A549 (cell line): ENCODE measurements around the gene NFIA. TPM values are rescaled to one million over a fixed set of nuclear protein-coding genes. Genes with fewer than 3 reads are reported as not detected.
A peak's percentile ranks its signal among the peaks of the same experiment; 100 is the strongest.

Experiments used
- ATAC-seq, 2 experiments: fragments of 200-7000 bp in 1 of 2; fragments of >200 bp in 1 of 2; cut with Nextera tagmentation in 1 of 2; cut with Tn5 transposase in 1 of 2; 3 replicates each; pipeline versions ENCODE4 v1.8.0 to v1.9.1; 2018 to 2020; ENCODE audit warnings: mild to moderate bottlenecking in 1 of 2, moderate library complexity in 1 of 2
- CTCF ChIA-PET: fragments of 300-600 bp; sonication (Branson Sonifier 250); formaldehyde crosslinking; extraction: SDS; loops from one replicate; lab custom pipeline; 2021; ENCODE audit warnings: antibody characterized with exemption, inconsistent platforms; lab: Yijun Ruan, JAX
- POLR2A ChIA-PET: fragments of 350-600 bp; formaldehyde crosslinking; extraction: SDS; loops from one replicate; lab custom pipeline; 2021; ENCODE audit warnings: antibody characterized with exemption, inconsistent platforms; lab: Yijun Ruan, JAX
- DNase-seq, 2 experiments: peaks; one replicate each; pipeline versions ENCODE4 v3.0.0 to v3.0.0-alpha.2; 2011 to 2016; ENCODE audit warnings: low read depth in 1 of 2, low spot score in 1 of 2
- FAIRE-seq: peaks from 2 replicates; lab custom pipeline; 2011; peaks lifted over from hg19 to GRCh38; lab: Jason Lieb, UNC
- H3K27ac ChIP-seq, 2 experiments: fragments of >200 bp; sonication (Bioruptor Twin); formaldehyde crosslinking; 3 replicates each; pipeline ENCODE4 v1.5.1; 2016 to 2017
- H3K4me1 ChIP-seq: fragments of >200 bp; sonication (Bioruptor Twin); formaldehyde crosslinking; 3 replicates; pipeline ENCODE4 v1.6.1; 2016
- H3K4me2 ChIP-seq: fragments of >200 bp; sonication (Bioruptor Twin); formaldehyde crosslinking; 3 replicates; pipeline ENCODE4 v1.6.1; 2016
- H3K4me3 ChIP-seq: fragments of >200 bp; sonication (Bioruptor Twin); formaldehyde crosslinking; 3 replicates; pipeline ENCODE4 v1.5.1; 2016
- H3K9me3 ChIP-seq: fragments of >200 bp; sonication (Bioruptor Twin); formaldehyde crosslinking; 3 replicates; pipeline ENCODE4 v1.6.1; 2016
- CBX2 ChIP-seq: fragments of 200-600 bp; sonication (generic); IDR thresholded peaks from 2 replicates; pipeline ENCODE4 v1.6.1; 2016; ENCODE audit warnings: low read depth, mild to moderate bottlenecking, borderline replicate concordance
- CHD2 ChIP-seq: fragments of 150-350 bp; IDR thresholded peaks from 2 replicates; pipeline ENCODE4 v1.6.1; 2014; ENCODE audit warnings: low read length; ENCODE audit not compliant: partially characterized antibody
- EHMT2 ChIP-seq: fragments of 200-600 bp; sonication (generic); IDR thresholded peaks from 2 replicates; pipeline ENCODE4 v1.6.1; 2016; ENCODE audit warnings: antibody characterized with exemption, low read depth, mild to moderate bottlenecking, moderate library complexity
- FOSL2 ChIP-seq, 2 experiments: fragments of 450-650 bp in 1 of 2; fragments of >200 bp in 1 of 2; sonication (Bioruptor Twin) in 1 of 2; formaldehyde crosslinking; IDR thresholded peaks; 2 replicates each; pipeline versions ENCODE4 v1.5.0 to v1.6.1; 2016 to 2020; ENCODE audit warnings: mild to moderate bottlenecking in 1 of 2, moderate library complexity in 1 of 2
- HEYL ChIP-seq: fragments of 250-450 bp; sonication (Bioruptor Pico); IDR thresholded peaks from 2 replicates; pipeline ENCODE4 v1.8.0; 2021; ENCODE audit warnings: mild to moderate bottlenecking, moderate library complexity
- HOXA7 ChIP-seq: fragments of 250-450 bp; sonication (Bioruptor Pico); IDR thresholded peaks from 2 replicates; pipeline ENCODE4 v1.5.0; 2020; ENCODE audit warnings: mild to moderate bottlenecking, moderate library complexity
- HOXB13 ChIP-seq: fragments of 250-450 bp; sonication (Bioruptor Pico); IDR thresholded peaks from 2 replicates; pipeline ENCODE4 v1.5.0; 2020; ENCODE audit warnings: low read depth, mild to moderate bottlenecking, moderate library complexity
- HOXB5 ChIP-seq: fragments of 250-450 bp; sonication (Bioruptor Pico); IDR thresholded peaks from 2 replicates; pipeline ENCODE4 v1.5.0; 2020; ENCODE audit warnings: mild to moderate bottlenecking, moderate library complexity
- JUN ChIP-seq, 2 experiments: fragments of >200 bp; sonication (Bioruptor Twin); formaldehyde crosslinking; IDR thresholded peaks; 2 replicates in 1 of 2; 3 replicates in 1 of 2; pipeline ENCODE4 v1.6.1; 2016 to 2017
- KDM1A ChIP-seq: fragments of 200-600 bp; sonication (generic); IDR thresholded peaks from 2 replicates; pipeline ENCODE4 v1.6.1; 2016; ENCODE audit warnings: low read depth, mild to moderate bottlenecking
- MAFK ChIP-seq: fragments of 450-650 bp; IDR thresholded peaks from 2 replicates; pipeline ENCODE4 v1.6.1; 2014; ENCODE audit not compliant: partially characterized antibody
- MAZ ChIP-seq: fragments of 150-350 bp; IDR thresholded peaks from 2 replicates; pipeline ENCODE4 v1.6.1; 2014; ENCODE audit warnings: antibody characterized with exemption, low read depth, low read length, borderline replicate concordance
- MYC ChIP-seq: IDR thresholded peaks from 2 replicates; pipeline ENCODE4 v1.6.1; 2012; ENCODE audit warnings: mild to moderate bottlenecking, inconsistent platforms, low read length, improper control_type of control experiment, borderline replicate concordance
- NFE2L2 ChIP-seq: fragments of 150-350 bp; conservative IDR thresholded peaks from 2 replicates; pipeline ENCODE4 v1.6.1; 2014; ENCODE audit warnings: low read length
- NPAS2 ChIP-seq: fragments of 250-450 bp; sonication (Bioruptor Pico); IDR thresholded peaks from 2 replicates; pipeline ENCODE4 v1.8.0; 2022; ENCODE audit warnings: mild to moderate bottlenecking, moderate library complexity, borderline replicate concordance
- NR3C1 ChIP-seq: fragments of >200 bp; sonication (Bioruptor Twin); formaldehyde crosslinking; IDR thresholded peaks from 3 replicates; pipeline ENCODE4 v1.6.1; 2017
- POLR2A ChIP-seq: IDR thresholded peaks from 2 replicates; pipeline ENCODE4 v1.6.1; 2012; ENCODE audit warnings: mild to moderate bottlenecking, low read length
- POLR2AphosphoS2 ChIP-seq: conservative IDR thresholded peaks from 2 replicates; pipeline ENCODE4 v1.6.1; 2012; ENCODE audit warnings: low read length, improper control_type of control experiment, inconsistent platforms
- RAD21 ChIP-seq, 2 experiments: fragments of >200 bp in 1 of 2; sonication (Bioruptor Twin) in 1 of 2; formaldehyde crosslinking in 1 of 2; IDR thresholded peaks in 1 of 2; conservative IDR thresholded peaks in 1 of 2; 2 replicates in 1 of 2; 3 replicates in 1 of 2; pipeline ENCODE4 v1.6.1; 2012 to 2018; ENCODE audit warnings: inconsistent platforms in 1 of 2
- RCOR1 ChIP-seq: fragments of 150-350 bp; IDR thresholded peaks from 2 replicates; pipeline ENCODE4 v1.6.1; 2014; ENCODE audit warnings: antibody characterized with exemption, low read length, low read depth
- RFX5 ChIP-seq: fragments of 450-650 bp; IDR thresholded peaks from 2 replicates; pipeline ENCODE4 v1.7.1; 2014; ENCODE audit warnings: antibody characterized with exemption, mild to moderate bottlenecking, moderate library complexity
- RNF2 ChIP-seq: fragments of 200-600 bp; sonication (generic); IDR thresholded peaks from 2 replicates; pipeline ENCODE4 v1.6.1; 2016; ENCODE audit warnings: low read depth, mild to moderate bottlenecking, antibody characterized with exemption, moderate library complexity, borderline replicate concordance
- SMC3 ChIP-seq: fragments of >200 bp; sonication (Bioruptor Twin); formaldehyde crosslinking; IDR thresholded peaks from 3 replicates; pipeline ENCODE4 v1.6.1; 2018; ENCODE audit warnings: inconsistent platforms
- TFCP2L1 ChIP-seq: fragments of 250-450 bp; sonication (Bioruptor Pico); IDR thresholded peaks from 2 replicates; pipeline ENCODE4 v1.5.0; 2021; ENCODE audit warnings: mild to moderate bottlenecking
- TP53 ChIP-seq: fragments of 250-450 bp; sonication (Bioruptor Pico); IDR thresholded peaks from 2 replicates; pipeline ENCODE4 v1.5.0; 2021; ENCODE audit warnings: mild to moderate bottlenecking, moderate library complexity
- ZC3H11A ChIP-seq: fragments of 450-650 bp; IDR thresholded peaks from 2 replicates; pipeline ENCODE4 v1.6.1; 2014; ENCODE audit warnings: antibody characterized with exemption, mild to moderate bottlenecking
- ZFP36 ChIP-seq: fragments of 450-650 bp; IDR thresholded peaks from 2 replicates; pipeline ENCODE4 v1.6.1; 2014; ENCODE audit warnings: borderline replicate concordance; ENCODE audit not compliant: partially characterized antibody
- ZNF302 ChIP-seq: fragments of 250-450 bp; sonication (Bioruptor Pico); IDR thresholded peaks from 2 replicates; pipeline ENCODE4 v1.9.0; 2021; ENCODE audit warnings: inconsistent platforms, mild to moderate bottlenecking, moderate library complexity
- WGBS: methylation state at CpG from one replicate; pipeline ENCODE4 v1.1.6; 2017; ENCODE audit errors: missing lambda C conversion rate; 5-methylcytosine and 5-hydroxymethylcytosine counted together
- polyA plus RNA-seq, 4 experiments: library from polyadenylated mRNA; depleted of rRNA in 3 of 4; stranded (reverse); fragments of >200 nt; fragmentation: RNase III in 1 of 4; extraction: RNeasy Plus Mini Kit Qiagen cat#74134 plus additional on column Dnase treatment in 1 of 4; gene quantifications; 2 replicates in 3 of 4; 3 replicates in 1 of 4; pipeline ENCODE4 v1.2.3, GENCODE V29; 2011 to 2017
- TF ChIP-seq, protein P1 (sequence below): IDR thresholded peaks from 2 replicates; pipeline ENCODE4 v1.6.1; 2012
- TF ChIP-seq, protein P2 (sequence below): fragments of >200 bp; sonication (Bioruptor Twin); formaldehyde crosslinking; IDR thresholded peaks from 3 replicates; pipeline ENCODE4 v1.6.1; 2016
- TF ChIP-seq, protein P3 (sequence below): fragments of >200 bp; sonication (Bioruptor Twin); formaldehyde crosslinking; IDR thresholded peaks from 2 replicates; pipeline ENCODE4 v1.6.1; 2016

Gene NFIA
- polyA plus RNA-seq, 2 of the 4 experiments (the other 2 are of a cell fraction) = 6.5 to 25.8 TPM

DNA sequence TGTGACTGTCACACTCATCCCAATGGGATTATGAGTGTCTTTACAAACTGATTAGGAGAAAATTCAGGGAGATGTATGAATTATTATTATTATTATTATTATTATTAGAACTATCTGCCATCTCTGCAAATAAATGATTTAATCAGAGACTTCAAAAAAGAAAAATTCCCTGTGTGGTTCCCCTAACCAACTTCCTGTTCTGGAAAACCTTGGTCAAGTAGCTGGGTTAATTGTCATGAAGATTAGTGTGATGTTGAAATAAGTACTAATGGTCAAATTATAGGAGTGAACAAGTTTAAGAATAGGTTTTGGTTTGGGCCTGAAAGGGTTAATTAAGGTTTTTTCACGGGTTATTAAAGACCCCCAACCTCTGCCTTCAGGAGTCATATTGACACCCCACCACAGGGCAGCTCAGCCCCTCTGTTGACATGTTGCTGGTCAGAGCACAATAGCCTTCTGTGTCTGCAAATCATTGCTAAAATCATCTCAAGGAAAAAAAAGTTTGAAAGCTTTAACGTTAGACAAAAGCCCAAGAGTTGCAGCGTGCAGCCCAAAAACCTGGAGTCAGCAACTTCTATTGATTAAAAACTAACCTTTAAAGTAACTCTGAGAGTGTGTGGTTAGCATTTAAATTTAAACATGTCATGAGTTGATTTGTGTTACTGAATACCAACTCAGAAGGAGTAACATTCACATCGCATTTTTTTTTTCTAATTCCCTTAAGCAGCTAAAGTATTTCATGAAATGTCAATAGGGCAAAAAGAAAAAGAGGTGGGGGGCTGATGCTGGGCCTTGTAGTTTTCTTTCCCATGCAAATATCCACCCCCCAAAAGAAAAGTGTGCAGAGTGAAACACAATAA is 370.0 kb downstream of the NFIA start:
- DNase-seq (no peak), ATAC-seq (peak; percentile 28 to 53; a peak in 5 of 6 replicates), FAIRE-seq (no peak)
- H3K9me3 ChIP-seq = no peaks in the 10 kb centered on the region
- ChIA-PET POLR2A (interaction anchor here (0.6 to 1.7 kb wide), 4 partner anchors 376 to 402 kb away, joined by 3 to 7 read pairs (median 4); no protein-coding TSS in a partner anchor), CTCF (interaction anchor here (0.5 to 2.2 kb wide), 20 partner anchors 9 to 617 kb away, joined by 3 to 8 read pairs (median 4); no protein-coding TSS in a partner anchor)
- TF ChIP-seq, protein P1, sequence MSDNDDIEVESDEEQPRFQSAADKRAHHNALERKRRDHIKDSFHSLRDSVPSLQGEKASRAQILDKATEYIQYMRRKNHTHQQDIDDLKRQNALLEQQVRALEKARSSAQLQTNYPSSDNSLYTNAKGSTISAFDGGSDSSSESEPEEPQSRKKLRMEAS = no peak
- peak in 1 of 2 experiments; percentile 2; a peak in 1 of 5 replicates for TF ChIP-seq RAD21 (conservative IDR thresholded peaks at IDR 0.05 in 1 of 2, IDR thresholded peaks at IDR 0.05 in 1 of 2)
- TF ChIP-seq HEYL = peak; percentile 49; the same call in 1 of the 2 replicates
- 0 out of 2 replicates have a peak, but pooled peaks have one; percentile 21 for TF ChIP-seq HOXA7 (CRISPR knock-in tag)
- peak; percentile 95 for TF ChIP-seq MAFK
- TF ChIP-seq SMC3 = no peak
- H3K27ac ChIP-seq = peak overlapping the region; percentile 91
- 1% methylated on average over 4 of the region's 4 CpGs for WGBS
- no peak overlapping the region; the same call in 2 of the 3 replicates for H3K4me3 ChIP-seq
- H3K4me2 ChIP-seq = peak overlapping the region; percentile 79
- H3K4me1 ChIP-seq = peaks cover 47% of the 10 kb centered on the region

DNA sequence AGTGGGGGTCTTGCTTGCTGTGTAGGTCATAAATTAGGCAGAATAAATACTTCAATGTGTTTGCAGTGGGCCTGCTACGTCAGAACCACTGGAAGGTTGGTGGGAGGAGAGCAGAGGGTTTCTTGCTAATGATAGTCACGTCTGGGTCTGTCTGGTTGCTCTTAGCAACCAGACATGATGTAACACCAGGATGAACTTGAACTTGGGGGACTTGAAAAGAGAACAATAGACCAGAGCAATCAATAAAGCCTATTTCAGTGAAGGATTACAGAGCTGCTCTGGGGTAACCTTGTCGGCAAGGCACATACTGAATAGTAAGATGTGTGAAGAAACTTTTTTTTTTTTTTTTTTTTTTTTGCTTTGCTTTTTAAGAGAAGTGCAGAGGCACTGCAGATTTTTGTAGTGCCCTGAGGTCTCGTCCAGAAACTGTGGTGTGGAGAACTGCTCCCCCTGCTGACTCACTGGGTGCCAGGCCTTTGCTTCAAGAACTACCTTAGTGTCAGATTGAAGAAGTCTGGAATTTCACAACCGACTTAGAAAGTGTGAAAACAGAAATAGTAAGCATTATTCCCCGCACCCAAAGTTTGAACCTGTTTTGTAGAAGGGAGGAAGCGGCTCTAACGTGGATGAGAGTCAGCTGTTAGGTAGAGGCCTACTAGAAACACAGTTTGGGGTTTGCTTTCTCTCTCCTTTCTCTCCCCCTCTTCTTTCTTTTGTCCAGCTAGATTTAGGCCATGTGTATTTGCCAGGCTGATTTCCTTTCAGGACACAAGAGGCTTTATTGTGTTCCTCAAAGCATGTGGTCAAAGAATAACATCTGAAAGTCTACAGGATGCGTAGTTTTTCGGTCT is 371.0 kb downstream of the NFIA start:
- 21% methylated on average over 10 of the region's 10 CpGs for WGBS
- peak overlapping the region; percentile 91 for H3K27ac ChIP-seq
- ChIA-PET CTCF (interaction anchor here (0.6 to 2.1 kb wide), 27 partner anchors 9 to 617 kb away, joined by 3 to 8 read pairs (median 3); no protein-coding TSS in a partner anchor), POLR2A (interaction anchor here (1.7 kb wide), 1 partner anchor 403 kb away, joined by 7 read pairs; no protein-coding TSS in a partner anchor)
- H3K9me3 ChIP-seq = no peaks in the 10 kb centered on the region
- peak; percentile 67 to 97 for DNase-seq
- FAIRE-seq = no peak
- H3K4me1 ChIP-seq = peaks cover 47% of the 10 kb centered on the region
- no peak overlapping the region; the same call in 2 of the 3 replicates for H3K4me3 ChIP-seq
- peak; percentile 87 to 99 for ATAC-seq
- peak overlapping the region; percentile 79 for H3K4me2 ChIP-seq
- TF ChIP-seq JUN (IDR thresholded peaks at IDR 0.05) (peak in 1 of 2 experiments; percentile 13; a peak in 1 of 5 replicates), TFCP2L1 (CRISPR knock-in tag) (no peak), RFX5 (no peak), NFE2L2 (no peak), RCOR1 (no peak), NR3C1 (no peak), CHD2 (no peak), HOXA7 (CRISPR knock-in tag) (no peak), CBX2 (no peak), RAD21 (conservative IDR thresholded peaks at IDR 0.05 in 1 of 2, IDR thresholded peaks at IDR 0.05 in 1 of 2) (peak; percentile 75 to 80), POLR2A (no peak), ZNF302 (no peak), EHMT2 (no peak), MAFK (peak; percentile 24), ZFP36 (no peak), MYC (no peak), KDM1A (no peak), TP53 (no peak), RNF2 (no peak), HOXB13 (no peak), SMC3 (peak; percentile 80), NPAS2 (CRISPR knock-in tag) (no peak), ZC3H11A (no peak), POLR2AphosphoS2 (no peak), FOSL2 (IDR thresholded peaks at IDR 0.05) (no peak), FOSL2 (CRISPR knock-in tag; IDR thresholded peaks at IDR 0.05) (peak; percentile 30; the same call in 1 of the 2 replicates), MAZ (no peak), HOXB5 (CRISPR knock-in tag) (no peak), HEYL (no peak)
- TF ChIP-seq, protein P2, sequence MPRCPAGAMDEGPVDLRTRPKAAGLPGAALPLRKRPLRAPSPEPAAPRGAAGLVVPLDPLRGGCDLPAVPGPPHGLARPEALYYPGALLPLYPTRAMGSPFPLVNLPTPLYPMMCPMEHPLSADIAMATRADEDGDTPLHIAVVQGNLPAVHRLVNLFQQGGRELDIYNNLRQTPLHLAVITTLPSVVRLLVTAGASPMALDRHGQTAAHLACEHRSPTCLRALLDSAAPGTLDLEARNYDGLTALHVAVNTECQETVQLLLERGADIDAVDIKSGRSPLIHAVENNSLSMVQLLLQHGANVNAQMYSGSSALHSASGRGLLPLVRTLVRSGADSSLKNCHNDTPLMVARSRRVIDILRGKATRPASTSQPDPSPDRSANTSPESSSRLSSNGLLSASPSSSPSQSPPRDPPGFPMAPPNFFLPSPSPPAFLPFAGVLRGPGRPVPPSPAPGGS = 0 out of 3 replicates have a peak, but pooled peaks have one; percentile 29
- TF ChIP-seq, protein P3, sequence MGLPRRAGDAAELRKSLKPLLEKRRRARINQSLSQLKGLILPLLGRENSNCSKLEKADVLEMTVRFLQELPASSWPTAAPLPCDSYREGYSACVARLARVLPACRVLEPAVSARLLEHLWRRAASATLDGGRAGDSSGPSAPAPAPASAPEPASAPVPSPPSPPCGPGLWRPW = no peak
